NCI-H226 (cell line): Measurements from ENCODE around the gene RFTN1.

ENCODE experiments used
- DNase-seq: peaks from one replicate; pipeline ENCODE4 v3.0.0-alpha.2; 2015

Gene RFTN1

DNA sequence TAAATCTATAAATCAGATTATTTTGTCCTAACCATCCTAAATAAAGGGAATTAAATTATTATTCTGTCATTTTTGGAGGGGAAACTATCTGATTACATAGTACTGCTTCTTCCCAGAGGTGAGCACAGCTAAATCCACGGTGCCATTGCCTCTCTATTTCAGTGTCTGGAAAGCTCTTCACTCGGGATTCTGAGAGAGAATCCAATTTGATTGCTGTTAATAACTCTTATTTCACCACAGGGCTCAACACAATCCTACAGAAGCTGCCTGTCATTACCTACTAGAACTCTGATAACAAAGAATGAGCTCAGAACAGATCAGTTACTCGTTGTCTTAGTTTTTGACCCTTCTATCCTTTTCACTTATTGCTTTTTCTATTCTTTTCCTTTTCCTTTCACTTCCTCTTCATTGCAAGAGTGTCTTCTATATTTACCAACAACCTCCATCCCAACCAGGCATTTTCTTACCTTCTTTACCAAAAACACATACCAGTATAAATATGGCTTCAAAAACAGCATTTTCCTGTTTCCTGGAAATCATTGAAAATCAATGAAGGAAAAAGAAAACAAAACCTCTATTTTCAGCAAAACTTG is 218.1 kb downstream of the RFTN1 start:
- no peak for DNase-seq

DNA sequence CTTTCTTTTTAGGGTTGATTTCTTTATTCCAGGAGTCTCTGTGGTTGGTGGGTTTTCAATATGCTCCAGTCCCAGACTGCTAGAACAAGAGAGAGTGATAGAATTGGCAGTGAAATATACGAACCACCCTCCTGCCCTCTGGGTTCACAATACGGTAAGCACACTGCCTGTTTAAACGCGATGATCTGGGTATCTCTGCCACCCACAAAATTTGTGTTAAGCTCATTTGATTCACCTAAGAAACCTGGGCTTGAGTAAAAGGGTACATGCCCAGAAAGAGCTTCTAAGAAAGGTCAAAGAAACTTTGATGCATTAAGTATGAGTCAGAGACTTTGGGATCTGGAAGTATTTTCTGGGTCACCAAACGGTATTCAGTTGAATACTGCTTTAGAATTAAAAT is 218.7 kb downstream of the RFTN1 start:
- no peak for DNase-seq

DNA sequence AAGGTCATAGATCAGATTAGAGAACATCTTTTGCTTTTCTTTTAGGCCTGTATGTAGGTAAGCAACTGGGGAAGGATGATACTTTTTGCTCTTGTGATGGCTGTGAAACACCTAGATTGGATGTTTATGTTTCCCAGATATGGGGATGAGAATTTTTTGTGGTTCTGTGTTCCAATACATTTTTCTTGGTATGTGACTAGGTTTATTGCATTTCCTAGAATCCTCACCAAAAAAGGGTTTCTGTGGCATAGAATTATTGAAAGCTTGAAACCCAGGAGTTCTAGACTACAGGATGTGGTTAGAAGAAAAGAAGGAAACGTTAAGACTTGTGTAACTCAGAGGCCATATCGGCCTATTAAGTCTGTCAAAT is 222.7 kb downstream of the RFTN1 start:
- DNase-seq: no peak

DNA sequence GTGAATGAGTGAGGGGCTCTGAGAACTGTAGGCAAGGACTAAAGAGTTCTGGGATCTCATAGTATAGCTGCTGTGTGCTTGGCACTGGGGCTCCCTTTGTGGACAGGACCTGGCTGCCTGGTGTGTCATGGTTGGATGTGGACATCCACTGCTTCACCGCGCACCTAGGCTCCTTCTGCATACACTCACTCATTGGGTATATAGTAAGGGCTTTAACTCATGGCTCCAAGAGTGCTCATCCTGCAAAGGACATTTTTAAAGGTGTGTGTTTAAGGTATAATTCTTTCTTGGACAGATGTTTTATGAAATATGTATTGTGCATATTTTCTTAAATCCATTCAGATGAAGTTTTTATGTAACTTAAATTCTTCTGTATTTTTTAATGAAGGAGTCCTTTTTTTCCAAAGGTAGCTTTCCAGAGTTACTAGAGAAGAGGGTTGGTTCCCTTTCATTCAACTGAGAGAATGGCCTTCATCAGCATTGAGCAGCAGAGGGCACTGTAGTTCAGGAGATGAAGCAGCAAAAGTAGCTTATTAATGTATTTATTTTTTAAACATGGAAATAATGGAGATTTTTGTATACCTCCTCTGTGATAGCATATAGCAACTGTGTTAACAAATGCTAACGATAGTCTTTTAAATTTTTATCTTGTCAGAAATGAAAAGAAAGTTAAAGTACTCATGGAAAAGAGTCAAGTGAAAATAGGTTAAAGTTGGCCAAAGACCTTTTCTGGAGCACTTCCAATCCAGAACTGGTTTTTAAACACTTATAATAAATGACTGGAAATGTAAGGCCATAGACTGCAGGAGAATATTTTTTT is 223.3 kb downstream of the RFTN1 start:
- no peak for DNase-seq

DNA sequence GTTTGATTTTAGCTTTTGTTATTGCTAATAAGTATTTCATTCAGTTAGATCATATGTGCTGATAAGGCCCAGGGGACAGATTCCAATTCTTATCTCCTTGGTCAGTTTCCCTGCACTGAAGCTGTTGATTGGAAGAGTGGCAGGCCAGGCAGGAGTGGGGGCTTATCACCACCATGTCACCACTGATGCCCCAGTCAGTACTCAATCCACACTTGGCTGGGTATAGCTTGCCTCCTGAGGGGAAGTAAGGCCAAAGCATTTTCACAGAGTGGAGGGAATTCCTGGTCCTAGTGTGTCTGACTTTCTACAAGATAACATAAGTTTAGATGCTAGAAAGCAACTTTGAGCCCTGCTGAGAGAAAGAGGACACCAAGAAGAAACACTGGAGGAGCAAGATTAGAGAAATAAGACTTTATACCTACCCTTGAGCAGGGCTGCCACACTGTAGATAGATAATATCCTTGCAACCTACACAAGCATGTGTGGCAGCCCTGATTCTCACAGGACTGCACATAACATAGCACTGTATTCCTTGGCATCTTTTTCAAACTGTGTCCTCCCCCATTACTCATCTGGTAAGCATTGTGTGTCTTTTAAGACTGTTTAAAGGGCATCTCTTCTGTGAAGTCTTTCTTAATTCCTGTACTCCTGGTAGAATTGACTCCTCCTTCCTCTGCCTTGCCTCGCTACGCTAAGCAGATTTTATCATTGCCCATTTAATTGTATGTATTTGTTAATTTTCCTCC is 224.2 kb downstream of the RFTN1 start:
- no peak for DNase-seq

DNA sequence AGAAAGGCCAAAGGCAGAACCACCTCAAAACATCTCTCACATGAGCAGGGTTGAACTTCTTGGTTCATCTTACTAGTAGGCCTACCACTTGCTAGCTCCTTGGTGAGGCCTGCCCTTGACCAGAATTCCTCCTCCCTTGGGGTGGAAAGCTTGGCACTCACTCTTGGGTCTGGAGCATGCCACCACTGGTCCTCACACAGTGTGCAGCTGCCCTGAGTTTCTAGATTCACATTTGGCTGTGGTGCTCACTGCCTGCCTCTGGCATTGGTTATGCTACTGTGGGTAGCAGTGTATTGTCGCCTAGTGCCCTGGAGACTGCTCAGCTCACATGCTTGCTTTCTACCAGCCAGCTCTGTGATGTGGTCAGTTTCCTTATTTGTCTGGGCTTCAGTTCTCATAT is 224.8 kb downstream of the RFTN1 start:
- no peak for DNase-seq

DNA sequence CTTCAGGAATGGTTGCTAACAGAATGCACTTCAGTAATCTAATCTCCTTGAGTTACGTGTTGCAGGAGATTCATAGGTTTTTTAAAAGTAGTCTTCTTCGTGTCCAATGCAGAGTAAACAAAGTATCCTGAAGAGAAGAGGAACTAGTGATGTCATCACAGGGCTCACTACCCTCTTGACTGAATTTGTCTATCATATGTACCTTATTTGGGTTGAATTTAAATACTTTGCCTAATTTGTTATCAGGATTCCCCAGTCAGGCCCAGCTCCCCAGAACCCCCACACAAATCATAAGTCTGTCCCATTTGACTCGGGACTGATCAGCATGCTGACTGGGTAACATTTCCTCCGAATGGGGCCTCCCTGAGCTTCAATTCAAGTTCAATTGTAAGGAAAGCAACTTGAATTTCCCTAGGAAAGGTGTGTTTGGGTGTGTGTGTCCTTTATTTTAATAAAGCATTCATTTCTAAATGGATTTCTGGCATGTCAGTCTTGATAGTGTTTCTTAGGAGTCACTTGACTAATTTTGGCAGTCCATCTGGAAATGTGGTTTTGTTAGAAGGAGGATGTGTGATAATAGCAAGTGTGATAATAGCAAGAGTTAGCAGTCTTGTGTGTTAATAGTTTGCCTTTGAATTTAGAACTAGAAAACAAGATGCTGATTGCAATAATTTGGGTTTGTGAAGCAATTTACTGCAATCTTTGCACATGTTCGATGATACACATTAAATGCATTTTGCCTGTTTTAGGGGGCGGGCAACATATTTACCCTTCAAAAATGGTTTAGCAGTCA is 226.6 kb downstream of the RFTN1 start:
- no peak for DNase-seq

DNA sequence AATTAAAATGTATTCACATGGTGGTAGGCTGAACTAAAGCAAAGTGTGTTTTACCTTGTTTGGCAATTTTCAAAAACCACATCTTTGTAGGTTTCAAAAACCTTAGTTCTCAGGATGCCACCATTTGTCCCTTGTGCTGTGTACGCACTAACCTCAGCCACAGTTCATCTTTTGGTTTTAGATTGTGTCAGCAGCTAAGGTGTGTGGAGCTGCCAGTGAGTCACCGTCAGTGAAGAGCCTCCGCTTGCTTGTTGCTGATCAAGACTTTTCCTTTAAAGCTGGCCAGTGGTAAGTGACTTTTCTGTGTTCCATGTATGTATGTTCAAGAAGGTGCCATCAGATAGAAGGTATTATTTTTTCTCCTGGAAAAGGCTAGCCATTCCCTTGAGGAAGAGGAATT is 227.3 kb downstream of the RFTN1 start:
- DNase-seq: no peak

DNA sequence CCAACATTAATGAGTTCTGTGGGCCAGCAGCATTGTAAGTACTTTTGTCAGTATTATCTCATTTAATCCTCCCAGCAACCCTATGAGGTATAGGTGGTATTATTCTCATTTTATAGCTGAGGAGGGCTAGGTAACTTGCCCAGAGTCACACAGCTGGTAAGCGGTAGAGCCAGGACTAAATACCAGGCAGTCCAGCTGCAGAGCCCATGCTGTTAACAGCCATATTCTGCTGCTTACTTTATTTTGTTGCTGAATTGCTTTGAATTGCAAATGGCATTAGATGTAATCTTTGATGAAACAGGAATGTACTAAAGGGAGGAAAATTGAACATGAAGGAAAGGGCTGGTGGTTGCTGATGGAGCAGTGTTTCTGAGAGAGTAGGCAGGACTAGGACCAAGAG is 228.9 kb downstream of the RFTN1 start:
- no peak for DNase-seq

DNA sequence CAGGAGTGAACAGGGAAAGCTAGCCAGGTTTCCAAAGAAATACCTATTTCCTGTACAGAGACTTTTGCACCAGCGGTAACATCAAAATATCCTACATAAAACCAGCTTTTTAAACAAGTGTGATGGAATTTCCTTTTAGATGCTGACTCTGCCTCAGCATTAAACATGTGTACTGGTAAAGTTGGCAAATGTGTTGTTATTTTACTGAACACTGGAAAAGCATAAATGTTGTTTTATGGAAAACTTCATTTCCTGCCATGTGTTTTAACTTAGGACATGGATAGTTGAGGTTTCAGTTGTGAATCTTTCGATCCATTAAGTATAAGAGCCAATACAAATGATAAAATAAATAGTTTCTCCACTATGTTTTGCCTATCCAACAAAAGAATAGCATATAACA is 232.8 kb downstream of the RFTN1 start:
- DNase-seq: no peak

DNA sequence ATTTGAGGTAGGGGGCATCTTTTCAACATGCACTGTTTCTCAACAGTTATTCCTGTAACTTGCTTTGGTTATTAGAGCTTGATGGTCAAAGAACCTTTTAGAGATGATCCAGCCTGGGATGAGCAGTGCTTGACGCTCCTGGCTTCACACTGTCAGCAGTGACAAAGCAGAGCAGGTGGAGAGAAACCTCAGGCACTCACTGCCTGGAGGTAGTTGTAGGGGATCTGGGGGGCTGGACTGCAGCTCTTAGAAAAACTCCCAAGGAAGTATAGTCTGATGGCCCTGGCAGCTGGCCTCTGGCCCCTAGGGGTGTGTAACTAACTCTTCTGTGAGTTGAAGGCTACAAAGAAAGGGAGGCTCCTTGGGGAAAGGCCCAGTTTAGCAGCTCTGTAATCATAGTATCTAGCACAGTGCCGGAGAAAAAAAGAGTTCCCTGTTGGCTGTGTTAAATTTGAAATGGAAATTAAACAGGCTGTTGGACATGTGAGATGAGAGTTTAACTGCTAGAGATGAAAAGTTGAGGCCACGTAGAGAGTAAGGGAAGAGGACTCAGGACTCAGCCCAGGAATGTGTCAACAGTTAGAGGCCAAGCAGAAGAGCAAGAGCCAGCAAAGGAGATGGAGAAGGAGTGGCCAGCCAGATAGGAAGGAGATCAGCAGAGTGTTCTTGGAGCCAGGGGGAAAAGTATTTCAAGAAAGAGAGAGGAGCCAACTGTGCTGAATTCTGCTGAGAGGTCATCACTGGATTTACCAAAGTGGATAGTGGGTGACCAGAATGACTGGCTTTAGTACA is 234.3 kb downstream of the RFTN1 start:
- DNase-seq: no peak

DNA sequence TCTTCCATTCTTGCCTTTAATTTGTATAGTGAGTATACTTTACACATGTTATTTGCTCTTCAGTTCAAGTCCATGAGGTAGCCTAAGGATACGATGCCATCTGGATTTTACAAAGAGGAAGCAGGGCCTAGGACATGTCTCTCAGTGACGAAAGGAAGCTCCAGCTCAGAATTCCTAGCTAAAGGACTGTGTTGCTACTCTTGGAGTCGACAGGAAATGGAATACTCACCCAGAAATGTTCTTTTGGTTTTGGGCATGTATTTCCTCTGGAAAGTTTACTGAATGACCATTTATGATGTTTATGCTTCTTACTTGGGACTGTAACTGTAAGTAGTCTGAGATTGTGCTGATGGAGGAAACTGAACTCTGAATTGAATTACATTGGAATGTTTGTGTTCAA is 236.0 kb downstream of the RFTN1 start:
- no peak for DNase-seq

DNA sequence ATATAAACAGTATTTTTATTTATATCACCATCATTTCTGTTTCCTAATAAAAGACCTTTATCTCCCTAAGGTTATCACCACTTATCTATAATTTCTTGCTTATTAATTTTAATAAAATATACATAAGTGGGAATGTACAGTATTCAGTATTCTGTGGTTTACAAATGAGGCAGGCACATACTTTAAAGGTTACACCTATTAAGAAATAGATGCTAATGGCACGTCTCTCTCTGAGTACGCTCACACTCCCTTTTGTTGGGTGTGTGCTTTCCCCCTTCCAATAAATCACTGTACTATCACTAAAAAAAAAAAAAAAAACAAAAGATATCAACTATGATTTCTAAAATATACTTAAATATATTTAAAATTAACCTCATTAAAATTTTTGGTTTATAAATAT is 239.6 kb downstream of the RFTN1 start:
- no peak for DNase-seq

DNA sequence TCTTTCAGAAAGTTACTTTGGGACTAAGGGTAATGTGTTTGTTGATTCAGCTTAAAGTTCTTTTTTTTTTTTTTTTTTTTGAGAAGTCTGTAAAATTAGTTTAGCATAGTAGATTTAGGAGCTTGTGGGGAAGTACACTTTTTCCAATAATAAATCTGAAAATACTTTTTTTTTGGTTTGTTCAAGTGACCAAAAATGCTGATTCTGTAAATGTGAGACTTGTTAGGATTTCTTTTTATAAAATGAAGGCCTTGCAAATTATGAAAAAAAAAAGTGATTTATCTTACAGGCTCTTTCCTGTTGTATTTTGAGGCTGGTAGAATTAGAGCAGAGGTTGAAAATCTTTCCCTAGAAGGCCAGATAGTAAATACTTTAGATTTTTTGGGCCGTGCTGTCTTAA is 240.9 kb downstream of the RFTN1 start:
- DNase-seq: no peak

DNA sequence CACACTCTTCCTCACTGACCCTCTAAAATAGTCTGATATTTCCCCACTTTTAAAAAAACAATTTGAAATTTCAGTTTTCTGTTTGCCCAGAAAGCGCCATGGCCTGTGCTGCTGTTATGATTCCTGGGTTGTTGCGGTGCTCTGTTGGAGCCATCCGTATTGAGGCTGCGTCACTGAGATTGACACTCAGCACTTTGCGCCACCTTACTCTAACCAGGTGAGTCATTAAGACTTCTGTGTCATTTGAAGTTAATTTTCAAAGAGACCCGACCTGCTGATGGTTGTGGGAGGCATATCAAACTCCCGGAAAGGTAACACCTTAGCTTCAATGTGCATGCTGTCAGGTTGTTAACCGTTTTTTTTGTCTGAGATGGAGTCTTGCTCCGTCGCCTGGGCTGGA is 242.6 kb downstream of the RFTN1 start:
- no peak for DNase-seq

DNA sequence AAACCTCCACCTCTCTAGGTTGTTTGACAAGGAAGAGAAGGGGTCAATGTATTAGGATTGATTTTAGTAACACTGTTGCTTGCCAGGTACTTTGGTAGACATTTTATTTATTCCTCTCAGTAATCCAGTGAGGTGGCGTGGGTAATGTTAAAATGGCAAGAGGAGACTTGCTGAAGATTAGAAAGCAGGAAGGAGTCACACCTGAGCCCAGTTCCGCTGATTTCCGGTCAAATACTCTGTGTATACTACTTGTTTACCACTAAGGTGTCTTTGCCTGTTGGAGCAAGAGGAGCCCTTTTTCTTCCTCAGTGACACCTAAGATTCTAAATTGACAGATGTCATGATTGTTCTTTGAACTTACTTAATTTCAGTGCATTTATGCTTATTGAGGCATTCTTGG is 246.8 kb downstream of the RFTN1 start:
- no peak for DNase-seq
